ENCODE measurements around the gene FIGN.

The FIGN gene

GRCh38 chr2:163565192-163565591 lies 170.6 kb downstream of the FIGN start:
- no peak overlapping the region for H3K23ac ChIP-seq (ENCODE audit: low read length)
- H3K9ac ChIP-seq (ENCODE audit: low read length), result no peak overlapping the region
- no peak overlapping the region for H4K8ac ChIP-seq (ENCODE audit: low read depth, low read length)
- H3K4ac ChIP-seq (ENCODE audit: low read depth, low read length), result no peak overlapping the region
- H3K27me3 ChIP-seq (ENCODE audit: insufficient read depth, low read length), result no peaks in the 10 kb centered on the region
- H2BK12ac ChIP-seq (ENCODE audit: low read length), result no peak overlapping the region
- H3K4me1 ChIP-seq (ENCODE audit: control insufficient read depth in 1 of 2, insufficient read depth in 2 of 2, low read length in 2 of 2), result no peaks in the 10 kb centered on the region
- no peak overlapping the region for H4K91ac ChIP-seq (ENCODE audit: low read depth, low read length)
- H4K12ac ChIP-seq (ENCODE audit: low read depth, low read length), result no peak overlapping the region
- no peak overlapping the region for H2AK5ac ChIP-seq (ENCODE audit: low read length)
- no peaks in the 10 kb centered on the region for H3K79me2 ChIP-seq (ENCODE audit: control insufficient read depth, insufficient read depth, low read length, poor library complexity)
- WGBS (ENCODE audit: extremely low coverage, insufficient coverage, insufficient read length), result no CpG with 5 or more reads among the region's 1 CpG
- no peak for DNase-seq
- no peaks in the 10 kb centered on the region for H3K9me3 ChIP-seq (ENCODE audit: insufficient read depth, low read depth, low read length)
- no peak overlapping the region for H3K4me3 ChIP-seq (ENCODE audit: low read depth, low read length)
- no peak overlapping the region for H2BK5ac ChIP-seq (ENCODE audit: low read depth, low read length, poor library complexity)
- H3K18ac ChIP-seq (ENCODE audit: low read length), result no peak overlapping the region
- H3K27ac ChIP-seq (ENCODE audit: low read depth, low read length), result no peak overlapping the region
- no peak overlapping the region for H3K14ac ChIP-seq (ENCODE audit: low read length)
- no peak overlapping the region for H3K4me2 ChIP-seq (ENCODE audit: low read length)
- H3K79me1 ChIP-seq (ENCODE audit: low read length), result no peaks in the 10 kb centered on the region
- H2BK120ac ChIP-seq (ENCODE audit: insufficient read depth, low read length, poor library complexity), result no peak overlapping the region
- H3K36me3 ChIP-seq (ENCODE audit: control insufficient read depth in 1 of 2, insufficient read depth in 2 of 2, low read length in 2 of 2), result no peaks in the 10 kb centered on the region
- H2AFZ ChIP-seq (ENCODE audit: insufficient read depth, low read length, poor library complexity), result no peak overlapping the region

GRCh38 chr2:163564236-163564635 lies 171.6 kb downstream of the FIGN start:
- no peak overlapping the region for H2AFZ ChIP-seq (ENCODE audit: insufficient read depth, low read length, poor library complexity)
- H2BK120ac ChIP-seq (ENCODE audit: insufficient read depth, low read length, poor library complexity), result no peak overlapping the region
- no peak overlapping the region for H3K18ac ChIP-seq (ENCODE audit: low read length)
- H3K4ac ChIP-seq (ENCODE audit: low read depth, low read length), result no peak overlapping the region
- no peak overlapping the region for H3K4me2 ChIP-seq (ENCODE audit: low read length)
- no peak overlapping the region for H4K8ac ChIP-seq (ENCODE audit: low read depth, low read length)
- no peak overlapping the region for H4K91ac ChIP-seq (ENCODE audit: low read depth, low read length)
- no peak for DNase-seq
- H3K36me3 ChIP-seq (ENCODE audit: control insufficient read depth in 1 of 2, insufficient read depth in 2 of 2, low read length in 2 of 2), result no peaks in the 10 kb centered on the region
- H3K23ac ChIP-seq (ENCODE audit: low read length), result no peak overlapping the region
- no peaks in the 10 kb centered on the region for H3K9me3 ChIP-seq (ENCODE audit: insufficient read depth, low read depth, low read length)
- H3K27me3 ChIP-seq (ENCODE audit: insufficient read depth, low read length), result no peaks in the 10 kb centered on the region
- no peak overlapping the region for H3K14ac ChIP-seq (ENCODE audit: low read length)
- no peak overlapping the region for H2AK5ac ChIP-seq (ENCODE audit: low read length)
- no peak overlapping the region for H2BK12ac ChIP-seq (ENCODE audit: low read length)
- no peak overlapping the region for H3K27ac ChIP-seq (ENCODE audit: low read depth, low read length)
- no peak overlapping the region for H2BK5ac ChIP-seq (ENCODE audit: low read depth, low read length, poor library complexity)
- no peaks in the 10 kb centered on the region for H3K79me2 ChIP-seq (ENCODE audit: control insufficient read depth, insufficient read depth, low read length, poor library complexity)
- H4K12ac ChIP-seq (ENCODE audit: low read depth, low read length), result no peak overlapping the region
- H3K79me1 ChIP-seq (ENCODE audit: low read length), result no peaks in the 10 kb centered on the region
- H3K4me1 ChIP-seq (ENCODE audit: control insufficient read depth in 1 of 2, insufficient read depth in 2 of 2, low read length in 2 of 2), result no peaks in the 10 kb centered on the region
- H3K4me3 ChIP-seq (ENCODE audit: low read depth, low read length), result no peak overlapping the region
- no peak overlapping the region for H3K9ac ChIP-seq (ENCODE audit: low read length)

DNA sequence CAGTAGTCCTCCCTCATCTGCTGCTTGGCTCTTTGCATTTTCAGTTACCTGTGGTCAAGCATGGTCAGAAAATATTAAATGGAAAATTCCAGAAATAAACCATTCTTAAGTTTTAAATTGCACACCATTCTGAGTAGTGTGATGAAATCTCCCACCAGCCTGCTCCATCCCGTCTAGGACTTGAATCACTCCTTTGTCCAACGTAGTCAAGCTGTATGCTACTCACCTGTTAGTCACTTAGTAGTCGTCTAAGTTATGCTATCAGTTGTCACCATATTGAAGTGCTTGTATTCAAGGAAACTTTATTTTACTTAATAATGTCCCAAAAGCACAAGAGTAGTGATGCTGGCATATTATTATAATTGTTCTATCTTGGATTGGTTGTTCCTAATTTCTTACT lies 172.5 kb downstream of the FIGN start:
- H2BK12ac ChIP-seq (ENCODE audit: low read length), result no peak overlapping the region
- H3K14ac ChIP-seq (ENCODE audit: low read length), result no peak overlapping the region
- no peak overlapping the region for H2AFZ ChIP-seq (ENCODE audit: insufficient read depth, low read length, poor library complexity)
- no peak overlapping the region for H3K23ac ChIP-seq (ENCODE audit: low read length)
- no peak overlapping the region for H3K4ac ChIP-seq (ENCODE audit: low read depth, low read length)
- H3K79me1 ChIP-seq (ENCODE audit: low read length), result no peaks in the 10 kb centered on the region
- no peaks in the 10 kb centered on the region for H3K79me2 ChIP-seq (ENCODE audit: control insufficient read depth, insufficient read depth, low read length, poor library complexity)
- no peaks in the 10 kb centered on the region for H3K9me3 ChIP-seq (ENCODE audit: insufficient read depth, low read depth, low read length)
- H4K91ac ChIP-seq (ENCODE audit: low read depth, low read length), result no peak overlapping the region
- H2BK5ac ChIP-seq (ENCODE audit: low read depth, low read length, poor library complexity), result no peak overlapping the region
- H4K12ac ChIP-seq (ENCODE audit: low read depth, low read length), result no peak overlapping the region
- no peak overlapping the region for H2AK5ac ChIP-seq (ENCODE audit: low read length)
- no peak overlapping the region for H3K18ac ChIP-seq (ENCODE audit: low read length)
- H3K4me1 ChIP-seq (ENCODE audit: control insufficient read depth in 1 of 2, insufficient read depth in 2 of 2, low read length in 2 of 2), result no peaks in the 10 kb centered on the region
- no peak overlapping the region for H4K8ac ChIP-seq (ENCODE audit: low read depth, low read length)
- DNase-seq, result no peak
- H2BK120ac ChIP-seq (ENCODE audit: insufficient read depth, low read length, poor library complexity), result no peak overlapping the region
- no peaks in the 10 kb centered on the region for H3K36me3 ChIP-seq (ENCODE audit: control insufficient read depth in 1 of 2, insufficient read depth in 2 of 2, low read length in 2 of 2)
- no peak overlapping the region for H3K4me3 ChIP-seq (ENCODE audit: low read depth, low read length)
- no CpG with 5 or more reads among the region's 3 CpGs for WGBS (ENCODE audit: extremely low coverage, insufficient coverage, insufficient read length)
- H3K27ac ChIP-seq (ENCODE audit: low read depth, low read length), result no peak overlapping the region
- H3K9ac ChIP-seq (ENCODE audit: low read length), result no peak overlapping the region
- no peak overlapping the region for H3K4me2 ChIP-seq (ENCODE audit: low read length)
- H3K27me3 ChIP-seq (ENCODE audit: insufficient read depth, low read length), result no peaks in the 10 kb centered on the region

DNA sequence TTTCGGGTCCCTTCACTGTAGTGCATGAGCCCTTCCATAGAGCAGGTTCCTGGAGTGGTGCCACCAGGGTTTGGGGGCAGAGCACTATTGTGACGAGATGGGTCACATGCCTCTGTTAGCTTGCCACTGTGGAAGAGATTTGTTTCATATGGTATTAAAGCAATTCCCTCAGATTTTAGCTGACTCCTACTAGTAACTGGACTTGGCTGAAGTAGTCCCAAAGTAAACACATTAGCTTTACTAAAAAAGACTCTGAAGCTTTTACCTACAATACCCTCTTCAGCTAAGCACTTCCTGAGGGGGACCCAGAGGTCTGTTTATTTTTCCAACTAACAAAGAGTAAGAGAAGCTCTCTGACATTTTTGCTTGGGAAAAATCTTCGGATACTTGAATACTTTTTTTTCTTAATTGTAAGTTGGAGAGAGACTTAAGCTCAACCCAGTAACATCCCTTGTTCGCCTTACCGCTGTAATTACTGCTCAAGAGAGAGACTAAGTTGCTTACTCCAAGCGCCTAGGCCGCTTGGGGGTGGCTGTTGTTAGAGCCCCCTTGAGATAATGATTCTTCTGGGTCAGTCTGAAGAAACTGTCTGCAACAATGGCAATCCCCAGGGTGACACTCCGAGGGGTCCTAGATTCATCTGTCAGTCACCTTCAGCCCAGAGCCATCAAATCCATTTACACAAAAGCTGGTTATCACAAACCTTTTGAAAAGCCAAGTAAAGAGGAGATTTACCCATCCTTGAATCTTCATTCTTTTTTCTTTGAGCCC lies 177.4 kb downstream of the FIGN start:
- H2BK5ac ChIP-seq (ENCODE audit: low read depth, low read length, poor library complexity), result no peak overlapping the region
- H4K91ac ChIP-seq (ENCODE audit: low read depth, low read length), result no peak overlapping the region
- WGBS (ENCODE audit: extremely low coverage, insufficient coverage, insufficient read length), result no CpG with 5 or more reads among the region's 8 CpGs
- no peak overlapping the region for H4K8ac ChIP-seq (ENCODE audit: low read depth, low read length)
- no peak overlapping the region for H3K14ac ChIP-seq (ENCODE audit: low read length)
- no peaks in the 10 kb centered on the region for H3K4me1 ChIP-seq (ENCODE audit: control insufficient read depth in 1 of 2, insufficient read depth in 2 of 2, low read length in 2 of 2)
- H4K12ac ChIP-seq (ENCODE audit: low read depth, low read length), result no peak overlapping the region
- no peak overlapping the region for H2AK5ac ChIP-seq (ENCODE audit: low read length)
- no peaks in the 10 kb centered on the region for H3K36me3 ChIP-seq (ENCODE audit: control insufficient read depth in 1 of 2, insufficient read depth in 2 of 2, low read length in 2 of 2)
- no peaks in the 10 kb centered on the region for H3K79me1 ChIP-seq (ENCODE audit: low read length)
- H3K9me3 ChIP-seq (ENCODE audit: insufficient read depth, low read depth, low read length), result no peaks in the 10 kb centered on the region
- no peak overlapping the region for H2BK120ac ChIP-seq (ENCODE audit: insufficient read depth, low read length, poor library complexity)
- H3K9ac ChIP-seq (ENCODE audit: low read length), result no peak overlapping the region
- no peaks in the 10 kb centered on the region for H3K27me3 ChIP-seq (ENCODE audit: insufficient read depth, low read length)
- no peak overlapping the region for H2AFZ ChIP-seq (ENCODE audit: insufficient read depth, low read length, poor library complexity)
- H2BK12ac ChIP-seq (ENCODE audit: low read length), result no peak overlapping the region
- no peak overlapping the region for H3K4me3 ChIP-seq (ENCODE audit: low read depth, low read length)
- H3K79me2 ChIP-seq (ENCODE audit: control insufficient read depth, insufficient read depth, low read length, poor library complexity), result no peaks in the 10 kb centered on the region
- no peak overlapping the region for H3K27ac ChIP-seq (ENCODE audit: low read depth, low read length)
- DNase-seq, result no peak
- H3K4ac ChIP-seq (ENCODE audit: low read depth, low read length), result no peak overlapping the region
- no peak overlapping the region for H3K4me2 ChIP-seq (ENCODE audit: low read length)
- H3K18ac ChIP-seq (ENCODE audit: low read length), result no peak overlapping the region
- no peak overlapping the region for H3K23ac ChIP-seq (ENCODE audit: low read length)
